CD1c-positive myeloid dendritic cell (primary cell): Measurements from ENCODE around the gene GPR108.
A peak's percentile ranks its signal among the peaks of the same experiment; 100 is the strongest.
"Not testable (repeated sequence)": the region's sequence is repeated elsewhere in the genome, so short reads cannot be mapped to it uniquely, and the experiment has no call there.

Source experiments
- DNase-seq: peaks from one replicate; pipeline ENCODE4 v3.0.0-alpha.2; 2016; ENCODE audit errors: extremely low spot score

GPR108 gene

DNA sequence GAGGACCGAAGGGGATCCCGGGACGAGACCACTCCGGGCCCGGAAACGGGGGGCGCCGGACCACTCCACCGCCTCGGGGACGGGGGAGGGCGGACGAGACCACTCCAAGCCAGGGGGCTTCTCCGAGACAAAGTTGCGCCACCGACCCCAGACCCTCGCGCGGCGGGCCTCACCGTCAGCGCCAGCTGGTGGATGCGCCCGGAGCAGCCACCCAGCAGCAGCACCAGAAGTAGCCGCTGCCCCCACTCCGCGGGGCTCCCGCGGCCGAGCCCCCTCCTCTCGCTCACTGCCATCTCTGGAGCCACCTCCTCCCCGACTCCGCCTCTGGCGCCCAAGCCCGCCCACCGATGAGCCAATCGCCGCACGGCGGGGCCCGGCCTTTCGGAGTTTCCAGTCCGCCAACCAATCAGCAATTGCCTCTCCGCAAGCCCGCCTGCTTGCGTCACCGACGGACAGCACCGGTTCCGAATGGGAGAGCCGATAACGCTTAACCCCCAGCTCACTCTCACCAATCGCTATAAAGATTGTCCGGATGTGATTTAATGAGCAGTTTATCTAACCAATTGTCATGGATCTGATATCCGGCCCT, at the start of gene GPR108:
Gene GPR108 (minus strand): TSS at position 297 of the 589 bp plus-strand sequence. CDS start 4 bp downstream, at position 293.
- DNase-seq: peak; percentile 100

GRCh38 chr19:6779206-6779605, 41.8 kb upstream of the GPR108 start:
- no peak for DNase-seq

- DNase-seq: no peak
Observed at GRCh38 chr19:6778386-6778785, 41.0 kb upstream of the GPR108 start.

GRCh38 chr19:6777434-6777833, 40.1 kb upstream of the GPR108 start:
- no peak for DNase-seq

DNA sequence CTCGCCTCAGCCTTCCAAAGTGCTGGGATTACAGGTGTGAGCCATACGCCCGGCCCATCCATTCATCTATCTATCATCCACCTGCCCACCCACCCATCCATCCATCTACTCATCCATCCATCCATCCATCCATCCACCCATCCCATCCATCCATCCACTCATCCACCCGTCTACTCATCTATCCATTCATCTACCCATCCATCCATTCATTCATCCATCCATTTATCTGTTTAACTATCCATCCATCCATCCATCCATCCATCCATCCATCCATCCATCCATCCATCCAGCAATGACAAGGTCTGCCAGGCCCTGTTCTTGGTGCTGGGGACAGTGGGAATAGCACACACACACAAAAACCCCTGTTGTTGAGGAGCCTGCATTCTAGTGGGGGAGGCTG, 39.6 kb upstream of the GPR108 start:
- DNase-seq: no peak

DNA sequence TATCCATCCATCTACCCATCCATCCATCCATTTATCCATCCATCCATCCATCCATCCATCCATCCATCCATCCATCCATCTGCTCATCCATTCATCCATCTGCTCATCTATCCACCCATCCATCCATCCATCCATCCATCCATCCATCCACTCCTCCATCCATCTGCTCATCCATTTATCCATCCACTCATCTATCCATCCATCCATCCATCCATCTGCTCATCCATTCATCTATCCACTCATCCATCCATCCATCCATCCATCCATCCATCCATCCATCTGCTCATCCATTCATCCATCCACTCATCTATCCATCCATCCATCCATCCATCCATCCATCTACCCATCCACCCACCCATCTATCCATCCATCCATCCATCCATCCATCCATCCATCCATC, 38.7 kb upstream of the GPR108 start:
- not testable (repeated sequence) for DNase-seq

DNA sequence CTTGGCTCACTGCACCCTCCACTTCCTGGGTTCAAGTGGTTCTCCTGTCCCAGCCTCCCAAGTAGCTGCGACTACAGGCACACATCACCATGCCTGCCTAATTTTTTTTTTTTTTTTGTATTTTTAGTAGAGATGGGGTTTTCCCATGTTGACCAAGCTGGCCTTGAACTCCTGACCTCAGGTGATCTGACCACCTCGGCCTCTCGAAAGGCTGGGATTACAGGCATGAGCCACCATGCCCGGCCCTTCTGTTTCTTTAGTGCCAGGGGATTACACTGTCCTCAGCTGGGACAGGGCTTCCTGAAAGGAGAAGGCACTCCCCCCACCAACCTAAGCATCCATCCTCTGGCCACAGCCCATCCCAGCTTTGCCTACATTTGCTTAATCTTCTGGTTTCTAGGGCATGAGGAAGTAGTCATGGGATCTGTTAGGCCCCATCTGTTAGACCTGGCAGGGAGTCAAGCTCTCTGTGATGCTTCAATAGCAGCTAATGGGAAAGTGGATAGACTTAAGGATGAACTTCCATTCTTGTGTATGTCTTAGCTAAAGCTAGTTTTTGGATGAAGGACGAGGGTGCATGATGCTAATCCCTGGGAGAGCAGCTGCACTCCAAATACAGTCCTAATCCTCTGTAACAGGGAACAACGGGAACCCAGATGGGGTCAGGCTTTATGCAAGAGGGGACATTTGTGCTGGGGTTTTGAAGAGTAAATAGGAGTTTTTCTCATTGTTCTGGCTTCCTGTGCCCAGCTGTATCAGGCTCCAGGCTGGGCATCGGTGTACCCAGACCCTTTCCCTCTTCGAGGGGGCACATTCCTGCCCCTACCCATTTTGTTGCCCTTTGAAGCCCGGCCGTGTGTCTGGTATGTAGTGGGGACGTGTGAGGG, 37.7 kb upstream of the GPR108 start:
- DNase-seq: peak; percentile 72

DNA sequence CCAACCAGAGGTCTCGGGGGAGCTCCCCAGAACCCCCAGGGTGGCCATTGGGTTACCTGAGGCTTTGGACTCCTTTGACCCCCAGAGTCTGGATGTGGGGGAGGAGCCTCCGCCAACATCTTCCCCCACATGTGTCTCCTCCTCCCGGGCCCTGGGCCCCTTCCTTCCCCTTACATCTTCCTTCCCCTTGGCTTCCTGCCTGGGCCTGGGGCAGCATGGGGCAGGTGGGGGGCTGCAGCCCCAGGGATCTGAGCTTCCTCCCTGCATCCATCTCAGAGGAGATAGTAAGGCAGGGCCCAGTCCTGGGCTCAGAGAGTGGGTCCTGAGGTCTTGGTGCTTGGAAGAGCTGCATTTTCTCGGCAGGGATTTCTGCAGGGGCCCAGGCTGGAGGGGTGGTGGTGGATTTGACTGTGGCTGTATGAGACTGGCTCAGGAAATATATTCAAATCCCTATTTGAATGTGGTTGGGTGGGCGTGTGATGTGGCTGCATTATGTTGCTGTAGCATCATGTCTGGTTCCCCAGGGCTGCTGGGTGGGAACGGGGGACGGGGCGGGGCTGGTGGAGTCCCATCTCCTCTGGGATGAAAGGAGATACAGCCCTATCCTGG, 36.0 kb upstream of the GPR108 start:
- peak; percentile 57 for DNase-seq

GRCh38 chr19:6772866-6773322, 35.5 kb upstream of the GPR108 start:
- no peak for DNase-seq

DNA sequence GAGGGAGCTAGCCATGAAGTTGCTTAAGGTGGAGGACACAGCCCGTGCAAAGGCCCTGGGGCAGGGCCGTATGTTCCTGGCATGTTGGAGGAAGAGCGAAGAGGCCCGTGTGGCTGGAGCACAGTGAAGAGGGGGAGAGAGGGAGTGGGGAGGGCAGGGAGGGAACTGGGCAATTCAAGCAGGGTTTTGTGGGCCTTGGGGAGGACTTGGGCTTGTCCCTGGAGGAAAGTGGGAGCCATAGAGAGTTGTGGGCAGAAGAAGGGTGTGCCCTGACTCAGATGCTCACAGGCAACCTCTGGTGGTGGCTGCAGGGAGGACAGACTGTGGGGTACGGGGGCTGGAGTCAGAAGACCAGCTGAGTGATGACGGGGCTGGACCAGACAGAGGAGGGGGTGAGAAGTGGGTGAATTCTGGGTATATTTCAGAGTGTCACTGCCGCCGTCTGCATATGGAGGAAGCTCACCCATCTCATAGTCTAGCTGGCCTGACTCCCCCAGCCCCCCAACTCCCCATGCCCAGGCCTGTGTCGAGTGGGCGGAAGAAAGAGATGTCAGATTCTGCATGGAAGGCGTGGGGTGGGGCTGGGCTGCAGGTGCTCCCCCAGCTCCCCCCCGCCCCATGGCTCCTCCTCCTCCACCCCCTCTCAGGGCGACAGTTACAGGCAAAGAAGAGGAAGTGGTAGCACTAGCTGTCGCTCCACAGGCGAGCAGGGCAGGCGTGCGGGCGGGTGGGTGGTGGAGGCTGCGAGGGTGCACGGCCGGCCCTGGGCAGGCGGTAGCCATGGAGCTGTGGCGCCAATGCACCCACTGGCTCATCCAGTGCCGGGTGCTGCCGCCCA, 34.9 kb upstream of the GPR108 start, which contains the start of gene VAV1:
Gene VAV1 (plus strand): TSS at position 681 of the 838 bp plus-strand sequence. CDS start 100 bp downstream, at position 781.
- DNase-seq: peak; percentile 92

DNA sequence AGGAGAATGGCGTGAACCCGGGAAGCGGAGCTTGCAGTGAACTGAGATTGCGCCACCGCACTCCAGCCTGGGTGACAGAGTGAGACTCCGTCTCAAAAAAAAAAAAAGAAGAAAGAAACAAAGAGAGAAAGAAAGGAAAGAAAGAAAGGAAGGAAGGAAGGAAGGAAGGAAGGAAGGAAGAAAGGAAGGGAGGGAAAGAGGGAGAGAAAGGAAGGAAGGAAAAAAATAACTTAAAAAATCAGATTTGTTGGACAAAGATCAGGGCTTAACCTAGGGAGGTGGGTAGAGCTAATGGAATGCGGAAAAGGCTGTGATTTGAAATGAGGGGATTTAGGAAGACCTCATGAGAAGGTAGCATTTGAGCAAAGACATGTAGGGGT, 34.3 kb upstream of the GPR108 start:
- not testable (repeated sequence) for DNase-seq

- DNase-seq: peak; percentile 54
Observed at GRCh38 chr19:6769006-6769619, 31.7 kb upstream of the GPR108 start.

GRCh38 chr19:6768236-6768785, 30.9 kb upstream of the GPR108 start:
- no peak for DNase-seq

GRCh38 chr19:6767357-6768235, 30.2 kb upstream of the GPR108 start, which contains the start of gene SH2D3A:
Gene SH2D3A, minus strand, starts transcription at chr19:6767435. Its CDS starts 3,687 bp downstream, at chr19:6763748.
- peak; percentile 85 for DNase-seq

DNA sequence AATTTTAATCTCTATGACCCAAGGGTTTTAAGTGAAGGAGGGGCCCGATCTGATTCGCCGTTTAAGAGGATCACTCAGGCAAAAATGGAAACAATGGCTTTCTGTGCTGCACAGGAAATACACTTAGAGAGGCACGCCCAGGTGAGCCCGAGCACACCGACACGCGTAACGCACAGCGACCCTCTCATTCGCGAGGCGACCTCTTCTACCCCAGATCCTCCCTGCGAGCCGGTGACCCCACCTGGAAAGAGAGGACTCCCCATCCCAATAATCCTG, 29.6 kb upstream of the GPR108 start:
- peak; percentile 28 for DNase-seq

- DNase-seq: no peak
Observed at GRCh38 chr19:6766357-6767080, 29.1 kb upstream of the GPR108 start.

DNA sequence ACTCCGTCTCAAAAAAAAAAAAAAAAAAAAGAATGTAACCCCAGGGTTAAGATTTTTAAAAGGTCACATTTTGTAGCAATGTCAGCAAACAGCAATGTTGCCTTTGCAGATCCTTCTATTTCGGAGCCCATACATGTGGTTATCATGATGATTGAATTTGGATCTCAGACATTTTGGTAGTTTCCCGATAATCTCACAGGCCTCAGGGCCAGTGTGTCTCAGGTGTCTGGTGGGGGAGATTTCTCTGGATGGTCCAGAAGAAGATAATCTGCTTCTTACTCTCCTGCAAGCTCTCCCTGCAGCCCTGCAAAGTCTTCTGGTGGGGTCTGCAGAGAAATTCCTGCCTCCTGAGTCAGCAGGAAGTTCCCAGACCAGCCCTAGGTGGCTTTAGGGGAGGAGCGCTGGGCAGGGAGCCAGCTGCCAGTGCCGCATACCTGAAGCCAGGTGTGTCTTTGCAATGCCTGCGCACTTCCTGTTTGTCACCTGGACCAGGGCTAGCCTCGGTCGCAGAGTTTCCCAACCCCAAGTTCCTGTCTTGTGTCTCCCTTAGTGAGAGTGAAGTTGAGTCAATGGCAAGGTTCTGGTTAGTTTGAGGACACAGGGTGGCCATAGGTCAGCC, 28.5 kb upstream of the GPR108 start:
- DNase-seq: no peak

GRCh38 chr19:6762253-6762797, 24.9 kb upstream of the GPR108 start:
- DNase-seq: not testable (repeated sequence)
